ENCODE data around the gene CDKN2AIPNL.
"Not testable (repeated sequence)": the region's sequence is repeated elsewhere in the genome, so short reads cannot be mapped to it uniquely, and the experiment has no call there.

The CDKN2AIPNL gene

GRCh38 chr5:134397196-134397595 lies 14.5 kb downstream of the CDKN2AIPNL start:
- no peak for DNase-seq

- no peak for DNase-seq
Observed at GRCh38 chr5:134396274-134396673, 15.4 kb downstream of the CDKN2AIPNL start.

- DNase-seq: no peak
Observed at GRCh38 chr5:134394932-134395331, 16.7 kb downstream of the CDKN2AIPNL start.

GRCh38 chr5:134392301-134392700 lies 19.4 kb downstream of the CDKN2AIPNL start:
- DNase-seq: no peak

GRCh38 chr5:134387443-134387842 lies 24.2 kb downstream of the CDKN2AIPNL start:
- no peak for DNase-seq

GRCh38 chr5:134383980-134384697 lies 27.5 kb downstream of the CDKN2AIPNL start:
- no peak for DNase-seq

- not testable (repeated sequence) for DNase-seq
Observed at GRCh38 chr5:134382204-134382603, 29.5 kb downstream of the CDKN2AIPNL start.

- DNase-seq: no peak
Observed at GRCh38 chr5:134380346-134380745, 31.3 kb downstream of the CDKN2AIPNL start.

- DNase-seq: no peak
Observed at GRCh38 chr5:134374232-134374631, 37.4 kb downstream of the CDKN2AIPNL start.

GRCh38 chr5:134373633-134374032 lies 38.0 kb downstream of the CDKN2AIPNL start:
- not testable (repeated sequence) for DNase-seq

GRCh38 chr5:134371834-134372340 lies 39.8 kb downstream of the CDKN2AIPNL start:
- DNase-seq: no peak

GRCh38 chr5:134370871-134371833 lies 40.5 kb downstream of the CDKN2AIPNL start, which contains the start of gene UBE2B:
UBE2B (plus strand) TSS chr5:134371569; CDS start chr5:134371596, 27 bp downstream.
- DNase-seq: peak; percentile 97 to 98

- DNase-seq: no peak
Observed at GRCh38 chr5:134370311-134370870, 41.3 kb downstream of the CDKN2AIPNL start.

- DNase-seq: no peak
Observed at GRCh38 chr5:134365604-134366003, 46.1 kb downstream of the CDKN2AIPNL start.

GRCh38 chr5:134355681-134356080 lies 56.0 kb downstream of the CDKN2AIPNL start:
- DNase-seq: no peak

All from NCI-H187 (cell line).